ENCODE data around the gene PPDPF. TPM values are rescaled to one million over a fixed set of nuclear protein-coding genes. Genes with fewer than 3 reads are reported as not detected.

Gene PPDPF
- total RNA-seq, 1 experiment from 2014 or later = 634 TPM

DNA sequence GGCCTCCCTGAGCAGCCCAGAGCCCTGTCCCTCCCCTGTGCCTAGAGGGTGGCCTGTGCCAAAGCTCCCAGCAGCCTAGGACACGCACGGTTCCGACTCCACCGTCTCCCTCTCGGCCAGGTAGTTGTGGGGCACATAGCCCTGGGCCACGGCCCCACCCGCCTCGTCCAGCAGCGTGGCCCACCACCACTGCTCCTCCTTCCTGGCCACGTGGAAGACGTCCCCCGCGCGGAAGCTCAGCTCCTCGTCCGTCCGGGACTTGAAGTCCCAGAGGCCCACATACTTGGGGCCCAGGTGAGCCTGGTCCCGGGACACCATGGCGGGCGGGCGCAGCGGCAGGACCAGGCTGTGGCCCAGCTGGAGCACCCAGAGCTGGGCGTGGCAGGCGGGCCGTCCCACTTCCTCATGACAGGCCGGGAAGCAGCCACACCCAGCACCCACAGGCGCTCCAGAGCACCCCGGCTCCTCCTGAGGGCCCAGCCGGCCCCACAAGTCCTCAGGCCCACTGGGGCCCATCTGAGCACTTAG, 16.5 kb downstream of the PPDPF start, which contains the start of gene PTK6:
Gene PTK6, minus strand, starts transcription at position 380 of the 528 bp plus-strand sequence. Its CDS starts 62 bp downstream, at position 318.
- Mint-ChIP-seq H3K36me3 (ENCODE audit: insufficient read depth, unreplicated experiment) (peaks cover 5% of the 10 kb centered on the region), H3K27me3 (ENCODE audit: insufficient read depth, unreplicated experiment) (no peaks in the 10 kb centered on the region), H3K4me1 (ENCODE audit: low read depth, unreplicated experiment) (no peaks in the 10 kb centered on the region), H3K4me3 (ENCODE audit: unreplicated experiment) (peak within 1 kb of the TSS; percentile 65), H3K27ac (ENCODE audit: unreplicated experiment) (peak within 1 kb of the TSS; percentile 36), H3K9me3 (ENCODE audit: unreplicated experiment) (no peaks in the 10 kb centered on the region)
- intact Hi-C loops (cut with micrococcal nuclease; ENCODE audit: unreplicated experiment) = loop anchor here (5.0 kb wide), 4 partner anchors 35 to 420 kb away; partner anchors contain the start of genes HELZ2 and UCKL1
- ChIA-PET CTCF (interaction anchor here (0.5 to 2.6 kb wide), 19 partner anchors 8 to 526 kb away, joined by 3 to 62 read pairs (median 6); partner anchors contain the start of genes ARFRP1, GMEB2, HELZ2 and RTEL1), POLR2A (interaction anchor here (0.6 to 1.5 kb wide), 3 partner anchors 16 to 160 kb away, joined by 3 to 15 read pairs (median 3); partner anchors contain the start of genes GMEB2 and PPDPF)
- TF ChIP-seq, protein P1, sequence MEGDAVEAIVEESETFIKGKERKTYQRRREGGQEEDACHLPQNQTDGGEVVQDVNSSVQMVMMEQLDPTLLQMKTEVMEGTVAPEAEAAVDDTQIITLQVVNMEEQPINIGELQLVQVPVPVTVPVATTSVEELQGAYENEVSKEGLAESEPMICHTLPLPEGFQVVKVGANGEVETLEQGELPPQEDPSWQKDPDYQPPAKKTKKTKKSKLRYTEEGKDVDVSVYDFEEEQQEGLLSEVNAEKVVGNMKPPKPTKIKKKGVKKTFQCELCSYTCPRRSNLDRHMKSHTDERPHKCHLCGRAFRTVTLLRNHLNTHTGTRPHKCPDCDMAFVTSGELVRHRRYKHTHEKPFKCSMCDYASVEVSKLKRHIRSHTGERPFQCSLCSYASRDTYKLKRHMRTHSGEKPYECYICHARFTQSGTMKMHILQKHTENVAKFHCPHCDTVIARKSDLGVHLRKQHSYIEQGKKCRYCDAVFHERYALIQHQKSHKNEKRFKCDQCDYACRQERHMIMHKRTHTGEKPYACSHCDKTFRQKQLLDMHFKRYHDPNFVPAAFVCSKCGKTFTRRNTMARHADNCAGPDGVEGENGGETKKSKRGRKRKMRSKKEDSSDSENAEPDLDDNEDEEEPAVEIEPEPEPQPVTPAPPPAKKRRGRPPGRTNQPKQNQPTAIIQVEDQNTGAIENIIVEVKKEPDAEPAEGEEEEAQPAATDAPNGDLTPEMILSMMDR (IDR thresholded peaks at IDR 0.05; ENCODE audit: insufficient read depth in 1 of 2, low read depth in 1 of 2, low read length in 1 of 2, severe bottlenecking in 1 of 2, unreplicated experiment in 1 of 2) = no peak
- peak within 1 kb of the TSS; percentile 50 for H3K4me3 ChIP-seq (ENCODE audit: low read depth, low read length)
- no peaks in the 10 kb centered on the region for H3K9me3 ChIP-seq
- H3K27me3 ChIP-seq (replicated peaks; ENCODE audit: control insufficient read depth, insufficient read depth, low read length) = no peaks in the 10 kb centered on the region
- peaks cover 28% of the 10 kb centered on the region for H3K4me1 ChIP-seq
- no TSS peak for BruUV-seq (replicated peaks)
- DNase-seq = no peak
- no peaks in the 10 kb centered on the region for H3K36me3 ChIP-seq (ENCODE audit: control insufficient read depth, insufficient read depth, low read length)

DNA sequence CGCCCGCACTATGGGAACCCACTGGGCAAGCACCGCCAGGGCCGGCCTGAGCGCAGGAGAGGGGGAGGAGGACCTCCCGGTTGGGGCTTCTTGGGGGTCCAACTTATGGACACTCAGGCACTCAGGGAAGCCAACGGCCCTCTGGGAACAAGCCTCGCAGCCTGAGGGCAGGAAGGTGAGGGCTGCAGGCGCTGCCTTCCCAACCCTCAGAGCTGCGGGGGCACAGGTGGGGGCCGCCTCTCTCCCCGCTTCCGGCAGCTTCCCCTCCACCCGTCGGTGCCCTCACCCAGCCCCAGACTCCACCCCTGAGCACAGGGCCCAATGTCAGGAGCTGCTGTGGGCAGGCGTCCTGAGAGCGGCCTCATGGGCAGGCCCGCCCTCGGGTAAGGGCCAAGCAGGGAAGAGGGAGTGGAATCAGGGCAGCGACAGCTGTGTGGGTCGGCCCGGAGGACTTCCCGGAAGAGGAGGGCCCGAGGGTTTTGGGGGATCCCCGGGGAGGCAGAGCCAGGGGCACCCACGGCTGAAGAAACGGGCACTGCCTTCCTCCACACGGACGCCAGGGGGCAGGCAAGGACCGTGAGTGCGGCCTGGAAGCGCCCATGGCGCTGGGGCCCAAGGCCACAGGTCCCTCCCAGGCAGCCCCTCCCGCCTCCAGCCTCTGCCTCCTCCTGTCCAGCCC, 17.1 kb downstream of the PPDPF start:
- TF ChIP-seq, protein P1 (IDR thresholded peaks at IDR 0.05; ENCODE audit: insufficient read depth in 1 of 2, low read depth in 1 of 2, low read length in 1 of 2, severe bottlenecking in 1 of 2, unreplicated experiment in 1 of 2) = peak; percentile 99 to 100
- BruUV-seq (replicated peaks) = no TSS peak
- H3K36me3 Mint-ChIP-seq (ENCODE audit: insufficient read depth, unreplicated experiment) = peaks cover 5% of the 10 kb centered on the region
- Histone ChIP-seq H3K4me1 (peaks cover 28% of the 10 kb centered on the region), H3K4me3 (ENCODE audit: low read depth, low read length) (peak overlapping the region; percentile 50), H3K36me3 (ENCODE audit: control insufficient read depth, insufficient read depth, low read length) (no peaks in the 10 kb centered on the region), H3K27me3 (replicated peaks; ENCODE audit: control insufficient read depth, insufficient read depth, low read length) (no peaks in the 10 kb centered on the region), H3K9me3 (no peaks in the 10 kb centered on the region)
- DNase-seq = peak; percentile 94 to 97
- ChIA-PET CTCF (interaction anchor here (0.5 to 2.6 kb wide), 55 partner anchors 8 to 525 kb away, joined by 3 to 62 read pairs (median 5); partner anchors contain the start of genes ARFRP1, GMEB2, HELZ2 and PPDPF), POLR2A (interaction anchor here (0.6 to 1.5 kb wide), 8 partner anchors 9 to 517 kb away, joined by 3 to 15 read pairs (median 4); partner anchors contain the start of genes ARFGAP1, GMEB2, HELZ2 and PPDPF)
- H3K4me1 Mint-ChIP-seq (ENCODE audit: low read depth, unreplicated experiment) = no peaks in the 10 kb centered on the region
- no peaks in the 10 kb centered on the region for H3K9me3 Mint-ChIP-seq (ENCODE audit: unreplicated experiment)
- peak overlapping the region; percentile 36 for H3K27ac Mint-ChIP-seq (ENCODE audit: unreplicated experiment)
- no peaks in the 10 kb centered on the region for H3K27me3 Mint-ChIP-seq (ENCODE audit: insufficient read depth, unreplicated experiment)
- intact Hi-C loops (cut with micrococcal nuclease; ENCODE audit: unreplicated experiment) = loop anchor here (1.0 to 5.0 kb wide), 9 partner anchors 35 to 583 kb away; partner anchors contain the start of genes HELZ2 and UCKL1
- peak overlapping the region; percentile 65 for H3K4me3 Mint-ChIP-seq (ENCODE audit: unreplicated experiment)
